Activated CD4-positive, alpha-beta memory T cell treated with anti-CD3 and anti-CD28 coated beads, Interleukin-2, amount 10 ng/mL, durations not matched to agents 7 days and 5 days (primary cell): Measurements from ENCODE around the gene SCMH1. TPM values are rescaled to one million over a fixed set of nuclear protein-coding genes. Genes with fewer than 3 reads are reported as not detected.
A peak's percentile ranks its signal among the peaks of the same experiment; 100 is the strongest.

Source experiments
- CTCF ChIA-PET: fragments of 350-600 bp; sonication (Branson Sonifier 250); formaldehyde crosslinking; loops from one replicate; lab custom pipeline; 2021; ENCODE audit warnings: antibody characterized with exemption, inconsistent platforms; lab: Charles Lee
- POLR2A ChIA-PET: fragments of 350-600 bp; sonication (Branson Sonifier 250); formaldehyde crosslinking; loops from one replicate; lab custom pipeline; 2021; ENCODE audit warnings: antibody characterized with exemption; lab: Charles Lee
- DNase-seq: peaks from one replicate; pipeline ENCODE4 v3.0.0-alpha.2; 2020
- H3K27ac Mint-ChIP-seq: one replicate; pipeline ENCODE4 v1.8.0; 2021; ENCODE audit warnings: mild to moderate bottlenecking, mixed read lengths
- H3K27me3 Mint-ChIP-seq: one replicate; pipeline ENCODE4 v1.8.0; 2021; ENCODE audit warnings: mixed read lengths
- H3K36me3 Mint-ChIP-seq: one replicate; pipeline ENCODE4 v1.8.0; 2021; ENCODE audit warnings: low read depth, mixed read lengths
- H3K4me1 Mint-ChIP-seq: one replicate; pipeline ENCODE4 v1.8.0; 2021; ENCODE audit warnings: mixed read lengths
- H3K4me3 Mint-ChIP-seq: one replicate; pipeline ENCODE4 v1.8.0; 2021; ENCODE audit warnings: mild to moderate bottlenecking, mixed read lengths
- H3K9me3 Mint-ChIP-seq: one replicate; pipeline ENCODE4 v1.8.0; 2021; ENCODE audit warnings: mixed read lengths
- total RNA-seq, 2 experiments: library from RNA; stranded (reverse); gene quantifications; one replicate each; pipeline ENCODE4 v1.2.3, GENCODE V29; 2021

SCMH1 gene
- total RNA-seq, 2 experiments from 2014 or later: 20.1 to 20.2 TPM

DNA sequence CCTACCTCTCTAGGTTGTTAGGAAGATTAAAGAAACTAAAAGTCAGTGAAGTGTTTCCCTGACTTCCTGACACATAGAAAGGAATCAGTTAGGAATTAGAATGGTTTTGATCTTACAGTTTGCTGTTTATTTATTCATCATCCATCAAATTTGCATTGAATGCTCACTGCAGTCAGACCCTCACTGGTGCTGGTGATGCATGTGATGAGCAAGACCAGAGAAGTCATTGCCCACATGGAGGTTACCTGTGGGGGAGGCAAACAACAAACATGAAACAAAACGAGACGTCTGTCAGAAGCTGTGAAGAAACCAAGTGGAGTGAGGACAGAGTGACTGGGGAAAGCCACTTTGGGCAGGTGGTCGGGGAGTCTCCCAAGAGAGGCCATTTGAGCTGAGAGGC, 256.2 kb downstream of the SCMH1 start:
- DNase-seq: no peak
- POLR2A ChIA-PET: interaction anchor here (2.4 kb wide), 1 partner anchor 17 kb away, joined by 10 read pairs; no protein-coding TSS in a partner anchor
- Mint-ChIP-seq H3K4me1 (peaks cover 41% of the 10 kb centered on the region), H3K4me3 (no peak overlapping the region), H3K27ac (no peak overlapping the region), H3K27me3 (no peaks in the 10 kb centered on the region), H3K36me3 (peaks cover 87% of the 10 kb centered on the region), H3K9me3 (no peaks in the 10 kb centered on the region)
- CTCF ChIA-PET: interaction anchor here (2.4 kb wide), 1 partner anchor 18 kb away, joined by 7 read pairs; no protein-coding TSS in a partner anchor

DNA sequence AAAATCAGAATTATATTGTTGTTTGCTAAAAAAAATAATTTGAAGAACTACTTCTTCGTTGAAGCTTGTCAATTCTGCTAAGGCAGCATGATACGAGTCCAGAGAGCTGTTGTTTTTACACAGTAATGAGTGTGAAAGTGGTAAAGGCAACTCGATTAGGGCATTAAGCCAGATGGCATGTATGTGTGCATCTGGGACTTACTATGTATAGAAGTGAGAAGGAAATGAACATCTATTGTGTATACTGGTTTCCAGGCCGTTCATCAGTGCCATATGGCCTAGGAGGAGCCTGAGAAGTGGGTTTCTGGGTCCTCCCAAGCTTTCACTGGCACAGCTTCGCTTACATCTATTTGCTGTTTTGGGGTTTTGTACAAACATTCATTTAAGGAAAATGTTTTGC, 256.9 kb downstream of the SCMH1 start:
- H3K4me3 Mint-ChIP-seq: no peak overlapping the region
- CTCF ChIA-PET: interaction anchor here (2.4 kb wide), 1 partner anchor 19 kb away, joined by 7 read pairs; no protein-coding TSS in a partner anchor
- POLR2A ChIA-PET: interaction anchor here (1.7 to 2.4 kb wide), 2 partner anchors 10 to 18 kb away, joined by 8 to 10 read pairs; no protein-coding TSS in a partner anchor

DNA sequence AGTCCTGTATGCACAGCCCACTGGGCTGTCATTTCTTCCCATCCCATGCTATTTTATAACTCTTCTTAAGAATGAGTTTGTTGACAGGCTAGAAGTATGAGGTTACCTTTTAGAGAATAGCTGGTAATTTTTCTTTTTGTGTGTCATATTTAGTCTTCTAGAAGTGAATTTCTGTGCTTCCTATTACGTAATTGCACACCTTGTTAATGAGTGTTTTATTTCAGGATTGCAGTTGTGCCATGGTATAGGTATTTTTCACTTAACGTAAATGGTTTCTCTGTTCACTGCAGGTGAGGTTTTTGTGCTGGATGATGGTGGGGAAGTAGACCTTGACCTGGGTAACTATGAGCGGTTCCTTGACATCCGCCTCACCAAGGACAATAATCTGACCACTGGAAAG, 257.6 kb downstream of the SCMH1 start:
- POLR2A ChIA-PET: interaction anchor here (1.7 to 2.4 kb wide), 2 partner anchors 11 to 19 kb away, joined by 8 to 10 read pairs; no protein-coding TSS in a partner anchor
- Mint-ChIP-seq H3K4me3 (no peak overlapping the region), H3K4me1 (peaks cover 44% of the 10 kb centered on the region), H3K27ac (no peak overlapping the region), H3K27me3 (no peaks in the 10 kb centered on the region), H3K9me3 (no peaks in the 10 kb centered on the region), H3K36me3 (peaks cover 79% of the 10 kb centered on the region)
- CTCF ChIA-PET: interaction anchor here (1.0 to 2.4 kb wide), 2 partner anchors 10 to 19 kb away, joined by 4 to 7 read pairs; no protein-coding TSS in a partner anchor
- no peak for DNase-seq

More for the DNA sequence above, 256.9 kb downstream of the SCMH1 start:
- peaks cover 86% of the 10 kb centered on the region for H3K36me3 Mint-ChIP-seq
- no peaks in the 10 kb centered on the region for H3K27me3 Mint-ChIP-seq
- DNase-seq: no peak
- H3K9me3 Mint-ChIP-seq: no peaks in the 10 kb centered on the region
- H3K27ac Mint-ChIP-seq: no peak overlapping the region
- H3K4me1 Mint-ChIP-seq: peaks cover 44% of the 10 kb centered on the region

DNA sequence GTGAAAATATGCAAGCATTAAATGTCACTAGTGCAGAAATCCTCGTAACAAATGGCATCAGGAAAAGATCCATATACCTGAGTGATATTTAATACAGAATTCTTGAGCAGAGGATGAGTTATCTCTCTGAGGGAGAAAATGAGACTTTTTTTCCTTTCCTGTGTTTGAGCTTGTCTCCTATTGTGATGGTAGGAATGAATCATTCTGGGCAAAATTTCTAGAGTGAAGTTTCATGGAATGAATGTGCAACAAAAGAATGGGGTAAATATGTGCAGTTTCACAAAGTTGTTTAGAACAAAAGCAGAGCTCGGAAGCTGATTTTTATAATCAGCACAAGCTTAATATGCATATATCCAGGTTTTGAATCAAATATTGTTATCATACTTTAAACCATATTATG, 258.0 kb downstream of the SCMH1 start:
- no peak for DNase-seq
- no peaks in the 10 kb centered on the region for H3K9me3 Mint-ChIP-seq
- no peak overlapping the region for H3K4me3 Mint-ChIP-seq
- H3K4me1 Mint-ChIP-seq: peaks cover 44% of the 10 kb centered on the region
- no peaks in the 10 kb centered on the region for H3K27me3 Mint-ChIP-seq
- H3K36me3 Mint-ChIP-seq: peaks cover 75% of the 10 kb centered on the region
- POLR2A ChIA-PET: interaction anchor here (1.7 to 2.4 kb wide), 2 partner anchors 11 to 19 kb away, joined by 8 to 10 read pairs; no protein-coding TSS in a partner anchor
- CTCF ChIA-PET: interaction anchor here (1.0 to 2.4 kb wide), 2 partner anchors 11 to 20 kb away, joined by 4 to 7 read pairs; no protein-coding TSS in a partner anchor
- peak overlapping the region; percentile 7 for H3K27ac Mint-ChIP-seq

DNA sequence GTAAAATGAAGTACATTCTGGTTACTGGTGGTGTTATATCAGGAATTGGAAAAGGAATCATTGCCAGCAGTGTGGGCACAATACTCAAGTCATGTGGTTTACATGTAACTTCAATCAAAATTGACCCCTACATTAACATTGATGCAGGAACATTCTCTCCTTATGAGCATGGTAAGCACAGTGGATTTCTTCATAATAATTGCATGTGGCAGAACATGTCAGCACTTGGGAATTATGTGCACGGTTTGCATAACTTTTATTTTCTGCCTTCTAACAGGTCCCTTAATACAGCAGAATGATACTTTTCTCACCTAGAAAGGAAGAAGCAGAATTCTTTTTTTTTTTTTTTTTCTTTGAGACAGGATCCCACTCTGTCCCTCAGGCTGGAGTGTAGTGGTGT, 258.8 kb downstream of the SCMH1 start:
- no peak overlapping the region for H3K4me3 Mint-ChIP-seq
- peaks cover 47% of the 10 kb centered on the region for H3K4me1 Mint-ChIP-seq
- no peak overlapping the region for H3K27ac Mint-ChIP-seq
- no peak for DNase-seq
- H3K27me3 Mint-ChIP-seq: peaks cover 1% of the 10 kb centered on the region
- POLR2A ChIA-PET: interaction anchor here (0.9 to 1.4 kb wide), 2 partner anchors 11 to 20 kb away, joined by 3 to 5 read pairs; no protein-coding TSS in a partner anchor
- CTCF ChIA-PET: no interaction called here
- H3K36me3 Mint-ChIP-seq: peaks cover 67% of the 10 kb centered on the region
- no peaks in the 10 kb centered on the region for H3K9me3 Mint-ChIP-seq

DNA sequence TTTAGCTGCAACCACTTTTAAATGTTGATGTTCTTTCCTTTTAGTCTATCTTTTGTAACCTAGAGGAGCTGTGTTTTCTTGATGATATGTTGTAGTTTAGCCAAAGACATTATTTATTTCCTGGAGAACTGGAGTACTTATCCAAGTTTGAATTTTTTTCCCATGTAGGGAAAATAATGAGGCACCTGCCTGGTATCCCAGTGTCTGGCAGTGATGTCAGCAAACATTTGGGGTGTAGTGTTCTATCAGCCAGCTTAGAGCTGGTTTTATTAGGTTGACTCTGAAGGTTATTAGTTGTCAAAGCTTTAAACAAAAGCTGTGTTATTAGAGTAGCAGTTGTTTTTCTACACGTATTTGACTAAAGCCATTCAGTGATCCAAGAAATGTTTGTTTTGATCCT, 259.4 kb downstream of the SCMH1 start:
- Mint-ChIP-seq H3K36me3 (peaks cover 62% of the 10 kb centered on the region), H3K4me1 (peaks cover 47% of the 10 kb centered on the region), H3K27me3 (peaks cover 1% of the 10 kb centered on the region), H3K4me3 (no peak overlapping the region), H3K27ac (no peak overlapping the region), H3K9me3 (no peaks in the 10 kb centered on the region)
- POLR2A ChIA-PET: interaction anchor here (0.9 to 1.4 kb wide), 3 partner anchors 12 to 292 kb away, joined by 3 to 5 read pairs (median 3); partner anchors contain the start of gene NFYC
- CTCF ChIA-PET: no interaction called here
- DNase-seq: no peak

DNA sequence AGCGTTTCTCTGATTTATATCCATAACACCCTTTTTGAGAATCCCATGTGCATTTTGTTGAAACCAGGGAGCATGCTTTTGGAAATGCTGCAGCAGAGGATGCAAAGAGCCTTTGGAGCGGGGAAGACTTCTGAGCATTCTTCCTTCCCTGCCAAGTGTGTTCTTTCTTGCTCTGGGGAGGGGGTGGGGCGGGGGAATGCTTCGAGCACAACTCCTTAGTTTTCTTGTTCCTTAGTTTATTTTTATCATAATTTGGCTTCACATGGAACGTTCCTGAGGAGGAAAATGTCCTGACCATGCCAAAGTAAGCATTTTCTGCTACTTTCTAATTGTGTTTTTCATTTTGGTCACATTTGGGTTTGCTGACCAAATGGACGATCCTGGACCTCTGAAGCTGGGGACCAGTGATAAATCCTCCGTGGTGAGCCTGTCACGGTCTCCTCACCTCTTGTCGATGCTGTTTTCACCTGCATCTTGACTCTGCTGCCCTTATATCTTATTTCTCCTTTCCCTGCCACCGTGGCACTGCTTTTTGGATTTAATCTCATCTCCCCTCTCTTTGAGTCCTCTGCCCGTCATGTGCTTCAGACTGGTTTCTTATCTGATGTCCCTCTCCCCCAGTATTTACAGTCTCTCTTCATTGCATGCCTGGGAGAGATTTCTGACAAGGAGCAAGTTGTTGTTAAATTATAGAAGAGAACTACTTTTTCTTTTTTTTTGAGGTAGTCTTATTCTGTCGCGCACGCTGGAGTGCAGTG, 260.2 kb downstream of the SCMH1 start:
- DNase-seq: no peak
- ChIA-PET CTCF (no interaction called here), POLR2A (interaction anchor here (1.2 to 3.4 kb wide), 5 partner anchors 13 to 291 kb away, joined by 3 to 45 read pairs (median 8); partner anchors contain the start of gene NFYC)
- H3K27me3 Mint-ChIP-seq: peaks cover 1% of the 10 kb centered on the region
- peak overlapping the region; percentile 36 for H3K4me3 Mint-ChIP-seq
- no peaks in the 10 kb centered on the region for H3K9me3 Mint-ChIP-seq
- H3K36me3 Mint-ChIP-seq: peaks cover 53% of the 10 kb centered on the region
- peak overlapping the region; percentile 2 for H3K27ac Mint-ChIP-seq
- peaks cover 47% of the 10 kb centered on the region for H3K4me1 Mint-ChIP-seq

DNA sequence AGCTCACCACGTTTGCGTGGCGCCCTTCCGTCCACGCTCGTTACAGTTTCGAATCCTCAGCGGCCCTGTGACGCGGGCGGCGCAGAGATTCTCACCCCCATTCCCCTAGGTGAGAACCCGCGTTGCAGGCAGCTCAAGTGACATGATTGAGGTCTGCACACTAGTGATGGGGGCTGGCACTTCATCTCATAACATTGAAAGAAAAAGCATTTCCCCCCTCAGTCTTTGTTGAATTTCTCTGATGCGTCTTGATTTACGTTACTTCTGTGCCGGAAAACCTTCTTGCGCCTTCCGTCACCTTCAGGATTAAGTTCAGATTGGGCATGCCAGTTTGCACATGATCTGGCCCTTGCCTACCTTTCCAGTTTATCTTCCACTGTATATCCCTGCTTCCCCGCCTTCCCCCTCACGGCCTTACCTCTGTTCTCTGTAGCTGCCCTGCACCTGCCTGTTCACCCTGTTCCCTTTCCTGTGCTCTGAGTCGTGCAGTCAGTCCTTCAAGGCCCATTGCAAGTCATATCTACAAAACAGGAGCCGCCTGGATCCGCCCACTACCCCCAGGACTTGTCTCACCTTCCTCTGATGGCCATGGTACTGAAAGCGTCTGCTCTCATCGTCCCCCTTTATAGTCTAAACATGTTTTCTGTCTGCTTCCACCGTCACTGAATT, 261.5 kb downstream of the SCMH1 start:
- ChIA-PET POLR2A (interaction anchor here (0.7 to 3.7 kb wide), 22 partner anchors 9 to 941 kb away, joined by 3 to 45 read pairs (median 6); partner anchors contain the start of genes CAP1, CITED4, NFYC and RIMS3), CTCF (interaction anchor here (0.6 to 2.4 kb wide), 5 partner anchors 8 to 262 kb away, joined by 3 to 17 read pairs (median 6); no protein-coding TSS in a partner anchor)
- DNase-seq: peak; percentile 62
- peaks cover 42% of the 10 kb centered on the region for H3K36me3 Mint-ChIP-seq
- peaks cover 1% of the 10 kb centered on the region for H3K27me3 Mint-ChIP-seq
- H3K4me1 Mint-ChIP-seq: peaks cover 43% of the 10 kb centered on the region
- peak overlapping the region; percentile 82 for H3K4me3 Mint-ChIP-seq
- H3K9me3 Mint-ChIP-seq: no peaks in the 10 kb centered on the region
- peak overlapping the region; percentile 87 for H3K27ac Mint-ChIP-seq

DNA sequence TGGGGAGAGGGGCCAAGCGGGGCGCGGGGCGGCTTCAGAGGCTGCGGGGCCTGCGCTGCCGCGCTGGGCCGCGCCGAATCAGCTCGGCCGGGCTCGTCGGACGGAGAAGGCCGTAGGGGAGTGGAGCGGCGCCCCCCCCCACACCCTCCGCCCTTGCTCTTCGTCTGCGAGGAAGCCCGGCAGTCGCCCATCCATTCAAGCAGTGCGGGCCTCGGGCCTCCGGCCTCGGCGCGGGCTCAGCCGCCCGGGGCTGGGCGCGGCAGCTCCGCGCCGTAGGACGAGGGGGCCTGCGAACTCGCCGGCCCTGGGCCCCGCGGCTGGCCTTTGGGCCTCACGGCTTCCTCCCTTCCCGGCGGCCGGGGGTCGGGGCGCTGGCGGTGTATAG, 262.0 kb downstream of the SCMH1 start:
- Mint-ChIP-seq H3K36me3 (peaks cover 37% of the 10 kb centered on the region), H3K4me1 (peaks cover 43% of the 10 kb centered on the region), H3K9me3 (no peaks in the 10 kb centered on the region), H3K4me3 (peak overlapping the region; percentile 82), H3K27me3 (peaks cover 1% of the 10 kb centered on the region), H3K27ac (peak overlapping the region; percentile 87)
- no peak for DNase-seq
- POLR2A ChIA-PET: interaction anchor here (0.7 to 3.7 kb wide), 28 partner anchors 9 to 940 kb away, joined by 3 to 45 read pairs (median 4); partner anchors contain the start of genes CAP1, CITED4, NFYC and RIMS3
- CTCF ChIA-PET: interaction anchor here (1.1 to 2.4 kb wide), 4 partner anchors 16 to 263 kb away, joined by 3 to 17 read pairs (median 4); no protein-coding TSS in a partner anchor

DNA sequence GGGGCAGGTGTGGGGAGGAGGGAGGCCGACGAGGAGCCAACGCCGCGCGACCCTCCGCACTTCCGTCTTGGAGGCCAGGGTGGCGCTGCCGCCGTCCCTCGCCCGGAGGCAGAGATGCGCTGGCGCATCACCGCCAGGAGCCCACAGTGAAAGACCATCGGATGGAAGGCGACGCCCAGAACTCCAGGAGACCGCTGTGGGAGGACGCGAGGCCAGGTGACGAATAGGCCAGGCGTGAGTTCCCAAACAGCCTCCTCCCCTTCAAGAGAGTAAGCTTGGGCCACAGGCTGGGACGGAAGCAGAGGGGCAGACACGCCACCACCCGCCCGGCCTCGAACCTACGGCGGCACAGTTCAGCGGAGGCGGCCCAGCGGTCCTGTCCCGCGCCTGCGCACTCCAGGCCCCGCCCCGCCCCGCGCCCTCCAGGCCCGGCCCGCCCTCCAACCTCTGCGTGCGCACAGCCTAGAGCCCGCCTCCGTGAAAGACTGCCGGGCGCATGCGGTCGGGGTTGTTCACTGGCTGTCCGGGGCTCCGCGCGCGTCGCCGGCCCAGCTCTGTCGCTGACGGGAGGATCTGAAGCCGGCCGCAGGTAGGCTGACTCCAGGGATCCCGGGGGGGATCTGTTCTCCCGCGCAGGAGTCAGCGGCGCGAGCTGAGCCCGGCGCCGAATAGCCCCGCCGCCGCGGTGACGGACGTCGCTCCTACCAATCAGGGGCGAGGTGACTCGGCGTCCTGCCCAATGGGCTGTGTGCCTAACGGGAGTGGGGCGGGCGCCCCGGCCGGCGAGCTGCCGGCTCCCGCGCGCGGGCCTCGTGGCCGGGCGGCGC, 262.7 kb downstream of the SCMH1 start, which contains the start of gene CTPS1:
TSS of gene CTPS1 (plus strand) at position 456 of the 827 bp plus-strand sequence. CDS start 3,595 bp downstream, outside the sequence.
- CTCF ChIA-PET: interaction anchor here (1.0 to 2.4 kb wide), 6 partner anchors 17 to 263 kb away, joined by 3 to 17 read pairs (median 3); no protein-coding TSS in a partner anchor
- Mint-ChIP-seq H3K36me3 (peaks cover 31% of the 10 kb centered on the region), H3K9me3 (no peaks in the 10 kb centered on the region), H3K27ac (peak within 1 kb of the TSS; percentile 87), H3K27me3 (peaks cover 1% of the 10 kb centered on the region), H3K4me1 (peaks cover 40% of the 10 kb centered on the region), H3K4me3 (peak within 1 kb of the TSS; percentile 82)
- DNase-seq: peak; percentile 96
- POLR2A ChIA-PET: interaction anchor here (0.7 to 3.7 kb wide), 30 partner anchors 8 to 1678 kb away, joined by 3 to 45 read pairs (median 4); partner anchors contain the start of genes CAP1, CITED4, NFYC and RIMS3

DNA sequence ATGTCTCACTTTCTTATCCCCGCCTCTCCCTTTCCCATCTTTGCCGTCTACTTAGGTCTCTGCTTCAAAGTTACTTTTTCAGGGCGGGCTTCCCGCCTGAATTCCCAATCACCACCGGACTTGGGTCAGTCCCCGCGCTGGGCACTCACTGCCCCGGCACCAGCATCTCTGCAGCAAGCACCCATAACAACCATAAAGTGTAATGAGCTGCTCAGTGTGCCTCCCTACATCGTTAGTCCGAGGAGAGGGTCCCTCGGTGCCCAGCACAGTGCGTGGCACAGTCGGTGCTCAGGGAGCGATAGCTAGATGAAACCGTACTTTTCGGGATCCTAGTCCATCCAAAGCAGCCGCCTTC, 263.2 kb downstream of the SCMH1 start:
- CTCF ChIA-PET: interaction anchor here (1.0 to 2.4 kb wide), 4 partner anchors 18 to 262 kb away, joined by 3 to 17 read pairs (median 4); no protein-coding TSS in a partner anchor
- Mint-ChIP-seq H3K4me1 (peaks cover 39% of the 10 kb centered on the region), H3K27me3 (peaks cover 4% of the 10 kb centered on the region), H3K9me3 (no peaks in the 10 kb centered on the region), H3K27ac (peak overlapping the region; percentile 87), H3K4me3 (peak overlapping the region; percentile 79), H3K36me3 (peaks cover 25% of the 10 kb centered on the region)
- POLR2A ChIA-PET: interaction anchor here (1.0 to 3.7 kb wide), 13 partner anchors 8 to 1679 kb away, joined by 3 to 45 read pairs (median 6); partner anchors contain the start of genes CAP1, CITED4, NFYC and SLFNL1
- no peak for DNase-seq
